H9 (cell line): ENCODE data around the gene C16orf74. TPM values are rescaled to one million over a fixed set of nuclear protein-coding genes. Genes with fewer than 3 reads are reported as not detected.

ENCODE experiments used
- DNase-seq: peaks from one replicate; pipeline ENCODE4 v3.0.0-alpha.2; 2017
- H2AFZ ChIP-seq: one replicate; pipeline ENCODE4 v1.6.1; 2013; ENCODE audit warnings: mild to moderate bottlenecking, low read length, control low read depth, moderate library complexity
- H2AK5ac ChIP-seq: 2 replicates; pipeline ENCODE4 v1.6.1; 2013; ENCODE audit warnings: low read length, control low read depth, mixed read lengths; ENCODE audit not compliant: insufficient read length
- H2BK120ac ChIP-seq: one replicate; pipeline ENCODE4 v1.6.1; 2013; ENCODE audit warnings: low read depth, mild to moderate bottlenecking, low read length, control low read depth, inconsistent platforms; ENCODE audit not compliant: poor library complexity, severe bottlenecking
- H2BK12ac ChIP-seq: 2 replicates; pipeline ENCODE4 v1.6.1; 2013; ENCODE audit warnings: low read length, control low read depth, mixed read lengths, low read depth; ENCODE audit not compliant: insufficient read length
- H2BK15ac ChIP-seq: 2 replicates; pipeline ENCODE4 v1.6.1; 2013; ENCODE audit warnings: low read depth, low read length, control low read depth
- H2BK20ac ChIP-seq: one replicate; pipeline ENCODE4 v1.6.1; 2013; ENCODE audit warnings: low read depth, mild to moderate bottlenecking, low read length, control low read depth, inconsistent platforms; ENCODE audit not compliant: poor library complexity, severe bottlenecking
- H2BK5ac ChIP-seq: 2 replicates; pipeline ENCODE4 v1.6.1; 2013; ENCODE audit warnings: low read length, control low read depth, mixed read lengths; ENCODE audit not compliant: insufficient read length
- H3K14ac ChIP-seq: 2 replicates; pipeline ENCODE4 v1.6.1; 2013; ENCODE audit warnings: low read length, control low read depth; ENCODE audit not compliant: insufficient read depth
- H3K18ac ChIP-seq: 2 replicates; pipeline ENCODE4 v1.6.1; 2013; ENCODE audit warnings: low read depth, mild to moderate bottlenecking, mixed read lengths, low read length, control low read depth; ENCODE audit not compliant: insufficient read length
- H3K23ac ChIP-seq: 2 replicates; pipeline ENCODE4 v1.6.1; 2013; ENCODE audit warnings: low read length, control low read depth, mixed read lengths, low read depth; ENCODE audit not compliant: insufficient read length
- H3K23me2 ChIP-seq: 2 replicates; pipeline ENCODE4 v1.6.1; 2013; ENCODE audit warnings: low read depth, mild to moderate bottlenecking, mixed read lengths, low read length, control low read depth; ENCODE audit not compliant: insufficient read length, poor library complexity, severe bottlenecking
- H3K27ac ChIP-seq: 2 replicates; pipeline ENCODE4 v1.5.1; 2013; ENCODE audit warnings: low read length, control low read depth, mixed read lengths, low read depth; ENCODE audit not compliant: insufficient read length
- H3K27me3 ChIP-seq: 2 replicates; pipeline ENCODE4 v1.6.1; 2013; ENCODE audit warnings: low read length, control low read depth, inconsistent platforms; ENCODE audit not compliant: insufficient read depth
- H3K4ac ChIP-seq: 2 replicates; pipeline ENCODE4 v1.6.1; 2013; ENCODE audit warnings: low read depth, mild to moderate bottlenecking, control low read depth, inconsistent platforms, low read length, moderate library complexity
- H3K4me1 ChIP-seq: 2 replicates; pipeline ENCODE4 v1.6.1; 2013; ENCODE audit warnings: low read length, control low read depth, inconsistent platforms; ENCODE audit not compliant: insufficient read depth
- H3K4me2 ChIP-seq: 2 replicates; pipeline ENCODE4 v1.6.1; 2013; ENCODE audit warnings: low read length, control low read depth, mixed read lengths; ENCODE audit not compliant: insufficient read length, insufficient read depth
- H3K56ac ChIP-seq: 2 replicates; pipeline ENCODE4 v1.6.1; 2013; ENCODE audit warnings: low read depth, mild to moderate bottlenecking, mixed read lengths, low read length, control low read depth; ENCODE audit not compliant: insufficient read length
- H3K79me1 ChIP-seq: 2 replicates; pipeline ENCODE4 v1.6.1; 2013; ENCODE audit warnings: low read depth, mild to moderate bottlenecking, moderate library complexity, low read length, control low read depth, inconsistent platforms; ENCODE audit not compliant: insufficient read depth, poor library complexity, severe bottlenecking
- H3K79me2 ChIP-seq: 2 replicates; pipeline ENCODE4 v1.6.1; 2013; ENCODE audit warnings: low read length, control low read depth, inconsistent platforms; ENCODE audit not compliant: insufficient read depth
- H3K9ac ChIP-seq: 2 replicates; pipeline ENCODE4 v1.6.1; 2013; ENCODE audit warnings: low read length, control low read depth, mixed read lengths; ENCODE audit not compliant: insufficient read length; ENCODE audit errors: extremely low read depth
- H3K9me3 ChIP-seq: one replicate; pipeline ENCODE4 v1.6.1; 2013; ENCODE audit warnings: low read depth, low read length, inconsistent platforms; ENCODE audit not compliant: control insufficient read depth
- H3T11ph ChIP-seq: one replicate; pipeline ENCODE4 v1.6.1; 2013; ENCODE audit warnings: mild to moderate bottlenecking, low read length, control low read depth, inconsistent platforms
- H4K20me1 ChIP-seq: one replicate; pipeline ENCODE4 v1.6.1; 2013; ENCODE audit not compliant: control insufficient read depth, insufficient read length, insufficient read depth
- H4K5ac ChIP-seq: 2 replicates; pipeline ENCODE4 v1.6.1; 2013; ENCODE audit warnings: low read depth, mild to moderate bottlenecking, mixed read lengths, low read length, control low read depth; ENCODE audit not compliant: insufficient read length
- H4K8ac ChIP-seq: replicated peaks from 2 replicates; pipeline ENCODE4 v1.6.1; 2013; ENCODE audit warnings: low read length, control low read depth, mixed read lengths, low read depth; ENCODE audit not compliant: insufficient read length
- H4K91ac ChIP-seq: 2 replicates; pipeline ENCODE4 v1.6.1; 2013; ENCODE audit warnings: low read depth, mild to moderate bottlenecking, moderate library complexity, mixed read lengths, low read length, control low read depth; ENCODE audit not compliant: insufficient read length
- H3K27ac Mint-ChIP-seq, 3 experiments: 2 replicates in 2 of 3; 3 replicates in 1 of 3; pipeline ENCODE4 v1.8.0; 2020 to 2021; ENCODE audit warnings: mixed read lengths in 3 of 3, mild to moderate bottlenecking in 1 of 3, moderate library complexity in 1 of 3
- H3K27me3 Mint-ChIP-seq: 2 replicates; pipeline ENCODE4 v1.8.0; 2021; ENCODE audit warnings: low read depth, mild to moderate bottlenecking, moderate library complexity, mixed read lengths
- H3K36me3 Mint-ChIP-seq, 3 experiments: 2 replicates in 2 of 3; 3 replicates in 1 of 3; pipeline ENCODE4 v1.8.0; 2020 to 2021; ENCODE audit warnings: low read depth in 3 of 3, mixed read lengths in 3 of 3; ENCODE audit not compliant: insufficient read depth in 1 of 3
- H3K4me1 Mint-ChIP-seq, 2 experiments: 2 replicates each; pipeline ENCODE4 v1.8.0; 2020; ENCODE audit warnings: mixed read lengths in 2 of 2
- H3K4me3 Mint-ChIP-seq, 2 experiments: 2 replicates in 1 of 2; 3 replicates in 1 of 2; pipeline ENCODE4 v1.8.0; 2020 to 2021; ENCODE audit warnings: mild to moderate bottlenecking in 2 of 2, mixed read lengths in 2 of 2, moderate library complexity in 1 of 2
- H3K9me3 Mint-ChIP-seq, 2 experiments: 2 replicates in 1 of 2; 3 replicates in 1 of 2; pipeline ENCODE4 v1.8.0; 2020; ENCODE audit warnings: mild to moderate bottlenecking in 2 of 2, mixed read lengths in 2 of 2, moderate library complexity in 1 of 2
- WGBS: extraction: QIAGEN DNeasy Blood & Tissue Kit; methylation state at CpG from one replicate; pipeline ENCODE4 v1.1.7; 2013; ENCODE audit warnings: missing lambda C conversion rate, low lambda C conversion rate, mixed read lengths; ENCODE audit not compliant: insufficient read length; ENCODE audit errors: extremely low coverage; 5-methylcytosine and 5-hydroxymethylcytosine counted together
- total RNA-seq: library from RNA; stranded (reverse); gene quantifications from 2 replicates; pipeline ENCODE4 v1.2.1, GENCODE V29; 2021
- TF ChIP-seq, protein P1 (sequence below): fragments of 200-600 bp; sonication (generic); conservative IDR thresholded peaks from 3 replicates; pipeline ENCODE4 v1.8.0; 2021; ENCODE audit warnings: antibody characterized with exemption, mild to moderate bottlenecking

The C16orf74 gene
- total RNA-seq, 1 experiment from 2014 or later, result 5.6 TPM

GRCh38 chr16:85717393-85718152, 33.3 kb downstream of the C16orf74 start:
- Histone ChIP-seq H2AK5ac (no peak overlapping the region), H4K20me1 (no peaks in the 10 kb centered on the region), H3K4ac (no peak overlapping the region), H3K9me3 (no peaks in the 10 kb centered on the region), H3K79me2 (no peaks in the 10 kb centered on the region), H4K91ac (no peak overlapping the region), H4K5ac (no peak overlapping the region), H2BK120ac (no peak overlapping the region), H3K27ac (no peak overlapping the region), H3K23me2 (peaks cover 9% of the 10 kb centered on the region), H3K18ac (no peak overlapping the region), H2BK5ac (no peak overlapping the region), H3K14ac (no peak overlapping the region; the same call in 1 of the 2 replicates), H3K27me3 (peaks cover 3% of the 10 kb centered on the region; the same call in 1 of the 2 replicates), H3K4me1 (peaks cover 3% of the 10 kb centered on the region; the same call in 1 of the 2 replicates), H2BK15ac (no peak overlapping the region), H2BK12ac (no peak overlapping the region), H4K8ac (no peak overlapping the region), H2AFZ (no peak overlapping the region), H2BK20ac (no peak overlapping the region), H3K23ac (no peak overlapping the region), H3K4me2 (no peak overlapping the region), H3K79me1 (no peaks in the 10 kb centered on the region), H3K9ac (no peak overlapping the region), H3K56ac (no peak overlapping the region), H3T11ph (no peak overlapping the region)
- no peak overlapping the region for H3K4me3 Mint-ChIP-seq
- TF ChIP-seq, protein P1, sequence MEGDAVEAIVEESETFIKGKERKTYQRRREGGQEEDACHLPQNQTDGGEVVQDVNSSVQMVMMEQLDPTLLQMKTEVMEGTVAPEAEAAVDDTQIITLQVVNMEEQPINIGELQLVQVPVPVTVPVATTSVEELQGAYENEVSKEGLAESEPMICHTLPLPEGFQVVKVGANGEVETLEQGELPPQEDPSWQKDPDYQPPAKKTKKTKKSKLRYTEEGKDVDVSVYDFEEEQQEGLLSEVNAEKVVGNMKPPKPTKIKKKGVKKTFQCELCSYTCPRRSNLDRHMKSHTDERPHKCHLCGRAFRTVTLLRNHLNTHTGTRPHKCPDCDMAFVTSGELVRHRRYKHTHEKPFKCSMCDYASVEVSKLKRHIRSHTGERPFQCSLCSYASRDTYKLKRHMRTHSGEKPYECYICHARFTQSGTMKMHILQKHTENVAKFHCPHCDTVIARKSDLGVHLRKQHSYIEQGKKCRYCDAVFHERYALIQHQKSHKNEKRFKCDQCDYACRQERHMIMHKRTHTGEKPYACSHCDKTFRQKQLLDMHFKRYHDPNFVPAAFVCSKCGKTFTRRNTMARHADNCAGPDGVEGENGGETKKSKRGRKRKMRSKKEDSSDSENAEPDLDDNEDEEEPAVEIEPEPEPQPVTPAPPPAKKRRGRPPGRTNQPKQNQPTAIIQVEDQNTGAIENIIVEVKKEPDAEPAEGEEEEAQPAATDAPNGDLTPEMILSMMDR, result peak; percentile 86
- H3K4me1 Mint-ChIP-seq, result peaks cover 18 to 32% of the 10 kb centered on the region in 2 experiments
- DNase-seq, result peak; percentile 75
- peaks cover 23% of the 10 kb centered on the region for H3K27me3 Mint-ChIP-seq
- H3K36me3 Mint-ChIP-seq, result peaks cover 2 to 3% (median 2%) of the 10 kb centered on the region in 3 experiments; a peak in 5 of 7 replicates
- WGBS, result no CpG with 5 or more reads among the region's 21 CpGs
- H3K9me3 Mint-ChIP-seq, result no peaks in the 10 kb centered on the region; a peak in 2 of 5 replicates
- no peak overlapping the region; a peak in 1 of 7 replicates for H3K27ac Mint-ChIP-seq
